SH-SY5Y (cell line): Measurements from ENCODE around the gene SLC37A1.

Source experiments
- GATA2 ChIP-seq: IDR thresholded peaks from 2 replicates; pipeline ENCODE4 v1.6.1; 2011; ENCODE audit warnings: mild to moderate bottlenecking, low read depth, low read length
- GATA3 ChIP-seq: IDR thresholded peaks from 2 replicates; pipeline ENCODE4 v1.6.1; 2011; ENCODE audit warnings: low read depth, mild to moderate bottlenecking, low read length, moderate library complexity

DNA sequence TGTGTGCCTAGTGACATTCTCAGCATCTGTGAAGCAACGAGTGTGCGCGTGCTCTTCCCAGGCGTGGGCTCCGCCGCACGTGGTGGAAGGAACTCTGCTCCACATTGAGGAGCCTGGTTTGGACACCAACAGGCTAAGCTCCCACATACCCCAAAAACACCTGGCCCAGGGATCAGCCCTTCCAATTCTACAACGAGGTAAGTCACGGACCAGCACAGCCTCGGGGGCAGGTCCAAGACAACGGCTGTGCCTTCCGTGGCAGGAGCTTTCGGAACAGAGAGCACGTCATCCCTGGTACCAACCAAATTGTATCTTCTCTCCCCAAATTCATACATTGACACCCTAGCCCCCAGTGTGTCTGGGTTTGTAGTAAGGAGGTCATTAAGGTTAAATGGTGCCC, 112.5 kb downstream of the SLC37A1 start:
- TF ChIP-seq GATA3 (no peak), GATA2 (no peak)
